ENCODE measurements around the gene TPX2.

Gene TPX2

GRCh38 chr20:31723319-31724078, 15.6 kb upstream of the TPX2 start (continued):
- TF ChIP-seq ZNF26 (tag by site-specific recombination; IDR thresholded peaks at IDR 0.05) = no peak
- TF ChIP-seq ZNF2 (tag by site-specific recombination; IDR thresholded peaks at IDR 0.05) = no peak; the same call in 1 of the 2 replicates
- TF ChIP-seq ZNF560 (tag by site-specific recombination; IDR thresholded peaks at IDR 0.05; ENCODE audit: borderline replicate concordance) = no peak
- TF ChIP-seq ZNF280C (tag by site-specific recombination; IDR thresholded peaks at IDR 0.05) = no peak
- 0 out of 2 replicates have a peak, but pooled peaks have one; percentile 34 for TF ChIP-seq OVOL3 (tag by site-specific recombination; IDR thresholded peaks at IDR 0.05)
- TF ChIP-seq SETDB1 (IDR thresholded peaks at IDR 0.05; ENCODE audit: insufficient read length, low read length) = no peak
- TF ChIP-seq GLIS1 (tag by site-specific recombination; IDR thresholded peaks at IDR 0.05) = peak; percentile 100
- TF ChIP-seq ZNF146 (tag by site-specific recombination; IDR thresholded peaks at IDR 0.05) = peak; percentile 40; the same call in 1 of the 2 replicates
- TF ChIP-seq ZNF423 (tag by site-specific recombination; IDR thresholded peaks at IDR 0.05) = no peak
- TF ChIP-seq ZNF707 (tag by site-specific recombination; IDR thresholded peaks at IDR 0.05) = no peak
- TF ChIP-seq BCL11A (tag by site-specific recombination; IDR thresholded peaks at IDR 0.05; ENCODE audit: low read depth) = no peak
- TF ChIP-seq ZNF394 (tag by site-specific recombination; IDR thresholded peaks at IDR 0.05; ENCODE audit: borderline replicate concordance) = peak; percentile 28; the same call in 1 of the 2 replicates
- TF ChIP-seq KLF10 (tag by site-specific recombination; IDR thresholded peaks at IDR 0.05) = no peak; the same call in 1 of the 2 replicates
- TF ChIP-seq KLF7 (tag by site-specific recombination; IDR thresholded peaks at IDR 0.05; ENCODE audit: borderline replicate concordance) = no peak; the same call in 1 of the 2 replicates
- TF ChIP-seq ZNF19 (tag by site-specific recombination; IDR thresholded peaks at IDR 0.05; ENCODE audit: low read depth) = no peak
- TF ChIP-seq ZNF521 (tag by site-specific recombination; IDR thresholded peaks at IDR 0.05) = no peak
- TF ChIP-seq ZNF529 (tag by site-specific recombination; IDR thresholded peaks at IDR 0.05; ENCODE audit: insufficient replicate concordance) = no peak
- no peak for TF ChIP-seq GLI2 (tag by site-specific recombination; IDR thresholded peaks at IDR 0.05; ENCODE audit: borderline replicate concordance, low read depth)
- peak; percentile 95 for TF ChIP-seq ZNF561 (tag by site-specific recombination; IDR thresholded peaks at IDR 0.05; ENCODE audit: borderline replicate concordance)
- TF ChIP-seq OSR2 (tag by site-specific recombination; IDR thresholded peaks at IDR 0.05) = peak; percentile 67
- no peak for TF ChIP-seq ZNF239 (tag by site-specific recombination; IDR thresholded peaks at IDR 0.05)
- no peak for TF ChIP-seq ZNF184 (tag by site-specific recombination; IDR thresholded peaks at IDR 0.05)
- TF ChIP-seq ZNF548 (tag by site-specific recombination; IDR thresholded peaks at IDR 0.05) = no peak
- no peak for TF ChIP-seq ZNF416 (tag by site-specific recombination; IDR thresholded peaks at IDR 0.05)
- no peak for TF ChIP-seq ZNF558 (tag by site-specific recombination; IDR thresholded peaks at IDR 0.05)
- 0 out of 2 replicates have a peak, but pooled peaks have one; percentile 8 for TF ChIP-seq ZNF449 (tag by site-specific recombination; IDR thresholded peaks at IDR 0.05)
- TF ChIP-seq SP3 (tag by site-specific recombination; IDR thresholded peaks at IDR 0.05) = peak; percentile 82
- no peak for TF ChIP-seq REST (tag by site-specific recombination; IDR thresholded peaks at IDR 0.05)
- no peak for TF ChIP-seq ZNF350 (tag by site-specific recombination; IDR thresholded peaks at IDR 0.05)
- no peak for TF ChIP-seq ZNF223 (tag by site-specific recombination; IDR thresholded peaks at IDR 0.05)
- no peak for TF ChIP-seq ZNF157 (tag by site-specific recombination; IDR thresholded peaks at IDR 0.05)
- peak; percentile 63; the same call in 1 of the 2 replicates for TF ChIP-seq ZNF324 (tag by site-specific recombination; IDR thresholded peaks at IDR 0.05)
- TF ChIP-seq ZNF549 (tag by site-specific recombination; IDR thresholded peaks at IDR 0.05) = no peak
